OCI-LY3 (cell line): Measurements from ENCODE around the gene TJP1.

Experiments used
- H2AFZ ChIP-seq: fragments of 200-600, 300-600 bp; shearing (Covaris generic); 2 replicates; pipeline ENCODE4 v1.6.0; 2014; ENCODE audit warnings: antibody characterized with exemption, low read depth, low read length
- H3K27ac ChIP-seq: fragments of 200-600, 300-600 bp; sonication (generic); 2 replicates; pipeline ENCODE4 v1.5.1; 2014; ENCODE audit warnings: mild to moderate bottlenecking, low read length, moderate library complexity, mixed read lengths
- H3K27me3 ChIP-seq: fragments of 200-600, 300-600 bp; sonication (generic); 2 replicates; pipeline ENCODE4 v1.6.1; 2014; ENCODE audit warnings: low read depth, low read length, mixed read lengths
- H3K36me3 ChIP-seq: fragments of 200-600, 300-600 bp; sonication (generic); replicated peaks from 2 replicates; pipeline ENCODE3; 2014; ENCODE audit warnings: low read depth, low read length, mixed read lengths
- H3K4me1 ChIP-seq: fragments of 300-600, 200-600 bp; sonication (generic); 2 replicates; pipeline ENCODE4 v1.6.1; 2014; ENCODE audit warnings: low read length, mixed read lengths
- H3K4me2 ChIP-seq: fragments of 200-600, 300-600 bp; sonication (generic); 2 replicates; pipeline ENCODE4 v1.6.1; 2014; ENCODE audit warnings: low read length, mixed read lengths
- H3K4me3 ChIP-seq: fragments of 300-600, 200-600 bp; sonication (generic); 2 replicates; pipeline ENCODE4 v1.5.1; 2014; ENCODE audit warnings: antibody characterized with exemption, mild to moderate bottlenecking, low read length, moderate library complexity
- H3K79me2 ChIP-seq: fragments of 300-600, 200-600 bp; shearing (Covaris generic); 2 replicates; pipeline ENCODE4 v1.6.1; 2014; ENCODE audit warnings: mild to moderate bottlenecking, low read length, mixed read lengths
- H3K9ac ChIP-seq: fragments of 300-600, 200-600 bp; shearing (Covaris generic); 2 replicates; pipeline ENCODE4 v1.6.0; 2014; ENCODE audit warnings: mild to moderate bottlenecking, low read length, moderate library complexity
- H3K9me3 ChIP-seq: fragments of 200-600, 300-600 bp; shearing (Covaris generic); 2 replicates; pipeline ENCODE4 v1.6.1; 2014; ENCODE audit warnings: low read length, mixed read lengths; ENCODE audit not compliant: insufficient read depth
- H4K20me1 ChIP-seq: fragments of 200-600, 300-600 bp; sonication (generic); 2 replicates; pipeline ENCODE4 v1.6.1; 2016; ENCODE audit warnings: low read length, mixed read lengths; ENCODE audit not compliant: insufficient read depth
- EZH2phosphoT487 ChIP-seq: fragments of 200-600 bp; shearing (Covaris generic); IDR thresholded peaks from 2 replicates; pipeline ENCODE4 v1.6.1; 2018; ENCODE audit warnings: antibody characterized with exemption, mixed run types, low read depth
- TF ChIP-seq, protein P1 (sequence below): fragments of 200-600, 300-600 bp; sonication (generic); IDR thresholded peaks from 2 replicates; pipeline ENCODE4 v1.5.1; 2014; ENCODE audit warnings: antibody characterized with exemption, low read length, low read depth

TJP1 gene

DNA sequence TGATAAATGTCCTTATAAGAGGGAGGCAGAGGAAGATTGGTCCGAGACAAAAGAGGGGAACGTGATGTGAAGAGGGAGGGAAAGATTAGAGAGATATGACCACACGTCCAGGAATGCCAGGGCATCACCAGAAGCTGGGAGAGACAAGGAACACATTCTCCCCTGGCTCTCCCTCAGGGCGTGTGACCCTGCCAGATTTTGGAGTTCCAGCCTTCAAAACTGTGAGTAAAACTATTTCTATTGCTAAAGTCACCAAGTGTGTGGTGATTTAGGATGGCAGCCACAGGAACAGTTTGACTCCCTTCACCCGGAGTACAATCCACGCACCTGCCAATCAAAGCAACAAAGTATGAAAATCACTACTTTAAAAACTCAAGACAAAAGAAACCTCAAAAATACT lies 32.1 kb upstream of the TJP1 start:
- no peak overlapping the region for H3K9ac ChIP-seq
- H3K4me1 ChIP-seq = no peaks in the 10 kb centered on the region
- no peak overlapping the region for H3K27ac ChIP-seq
- no peak overlapping the region for H3K4me3 ChIP-seq
- no peak overlapping the region for H2AFZ ChIP-seq
- H3K79me2 ChIP-seq = no peaks in the 10 kb centered on the region
- no peaks in the 10 kb centered on the region for H3K27me3 ChIP-seq
- TF ChIP-seq EZH2phosphoT487 = no peak
- TF ChIP-seq, protein P1, sequence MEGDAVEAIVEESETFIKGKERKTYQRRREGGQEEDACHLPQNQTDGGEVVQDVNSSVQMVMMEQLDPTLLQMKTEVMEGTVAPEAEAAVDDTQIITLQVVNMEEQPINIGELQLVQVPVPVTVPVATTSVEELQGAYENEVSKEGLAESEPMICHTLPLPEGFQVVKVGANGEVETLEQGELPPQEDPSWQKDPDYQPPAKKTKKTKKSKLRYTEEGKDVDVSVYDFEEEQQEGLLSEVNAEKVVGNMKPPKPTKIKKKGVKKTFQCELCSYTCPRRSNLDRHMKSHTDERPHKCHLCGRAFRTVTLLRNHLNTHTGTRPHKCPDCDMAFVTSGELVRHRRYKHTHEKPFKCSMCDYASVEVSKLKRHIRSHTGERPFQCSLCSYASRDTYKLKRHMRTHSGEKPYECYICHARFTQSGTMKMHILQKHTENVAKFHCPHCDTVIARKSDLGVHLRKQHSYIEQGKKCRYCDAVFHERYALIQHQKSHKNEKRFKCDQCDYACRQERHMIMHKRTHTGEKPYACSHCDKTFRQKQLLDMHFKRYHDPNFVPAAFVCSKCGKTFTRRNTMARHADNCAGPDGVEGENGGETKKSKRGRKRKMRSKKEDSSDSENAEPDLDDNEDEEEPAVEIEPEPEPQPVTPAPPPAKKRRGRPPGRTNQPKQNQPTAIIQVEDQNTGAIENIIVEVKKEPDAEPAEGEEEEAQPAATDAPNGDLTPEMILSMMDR = no peak
- no peaks in the 10 kb centered on the region for H4K20me1 ChIP-seq
- no peaks in the 10 kb centered on the region for H3K36me3 ChIP-seq
- H3K9me3 ChIP-seq = no peaks in the 10 kb centered on the region
- H3K4me2 ChIP-seq = no peak overlapping the region

DNA sequence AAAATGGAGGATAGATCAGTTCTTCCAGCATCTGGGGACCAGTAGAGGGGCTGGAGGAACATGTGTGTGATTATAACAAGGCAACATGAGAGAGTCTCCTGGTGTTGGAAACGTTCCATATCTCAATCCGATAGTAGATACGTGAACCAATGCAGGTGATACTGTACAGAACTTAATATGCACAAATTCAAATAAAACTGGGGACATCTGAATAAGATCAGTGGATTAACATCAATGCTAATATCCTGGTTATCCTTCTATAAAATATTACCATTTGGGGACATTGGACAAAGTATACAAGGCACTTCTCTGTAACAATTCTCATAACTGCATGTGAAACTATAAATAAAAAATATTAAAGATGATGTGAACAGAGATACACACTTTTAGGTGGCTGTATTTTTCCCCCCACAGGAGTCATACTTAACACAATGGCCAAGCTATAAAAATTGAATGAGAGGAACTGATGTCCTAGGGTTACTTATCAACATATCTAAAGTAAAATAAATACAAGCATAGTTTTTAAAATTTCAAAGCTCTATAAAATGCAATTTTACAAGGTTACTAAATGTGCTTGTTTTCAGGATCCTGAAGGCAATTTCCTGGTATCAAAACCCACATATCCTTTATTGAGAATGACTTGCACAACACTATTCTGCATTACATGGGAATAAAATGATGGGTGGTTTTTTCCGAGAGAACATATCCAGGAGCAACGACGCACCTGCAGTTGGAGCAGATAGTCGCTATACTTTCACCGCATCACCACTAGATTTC lies 31.1 kb upstream of the TJP1 start:
- Histone ChIP-seq H3K9ac (no peak overlapping the region), H2AFZ (no peak overlapping the region), H3K4me3 (no peak overlapping the region), H3K79me2 (no peaks in the 10 kb centered on the region), H3K27me3 (no peaks in the 10 kb centered on the region), H3K9me3 (no peaks in the 10 kb centered on the region), H3K4me1 (no peaks in the 10 kb centered on the region), H3K4me2 (no peak overlapping the region), H3K27ac (no peak overlapping the region), H3K36me3 (no peaks in the 10 kb centered on the region), H4K20me1 (no peaks in the 10 kb centered on the region)
- TF ChIP-seq, protein P1 = no peak
- no peak for TF ChIP-seq EZH2phosphoT487

DNA sequence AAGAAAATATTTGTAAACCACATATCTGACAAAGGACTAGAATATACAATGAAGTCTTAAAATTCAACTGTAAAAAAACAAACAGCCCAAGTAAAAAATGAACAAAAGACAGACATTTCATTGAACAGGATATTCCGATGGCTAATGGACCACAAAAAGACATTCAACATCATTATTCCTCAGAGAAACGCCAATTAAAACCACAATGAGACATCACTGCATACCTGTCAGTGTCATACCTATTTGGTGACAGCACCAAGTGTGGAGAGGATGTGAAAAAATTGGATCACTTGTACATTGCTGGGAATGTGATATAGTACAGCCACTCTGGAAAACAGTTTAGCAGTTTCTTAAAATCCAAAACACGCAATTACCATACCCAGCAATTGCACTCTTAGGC lies 29.9 kb upstream of the TJP1 start:
- TF ChIP-seq EZH2phosphoT487 = no peak
- TF ChIP-seq, protein P1 = no peak
- no peaks in the 10 kb centered on the region for H3K36me3 ChIP-seq
- no peaks in the 10 kb centered on the region for H3K4me1 ChIP-seq
- H3K4me3 ChIP-seq = no peak overlapping the region
- no peak overlapping the region for H3K27ac ChIP-seq
- no peaks in the 10 kb centered on the region for H3K27me3 ChIP-seq
- no peaks in the 10 kb centered on the region for H4K20me1 ChIP-seq
- H3K79me2 ChIP-seq = no peaks in the 10 kb centered on the region
- H3K9me3 ChIP-seq = no peaks in the 10 kb centered on the region
- no peak overlapping the region for H3K9ac ChIP-seq
- no peak overlapping the region for H3K4me2 ChIP-seq
- no peak overlapping the region for H2AFZ ChIP-seq

DNA sequence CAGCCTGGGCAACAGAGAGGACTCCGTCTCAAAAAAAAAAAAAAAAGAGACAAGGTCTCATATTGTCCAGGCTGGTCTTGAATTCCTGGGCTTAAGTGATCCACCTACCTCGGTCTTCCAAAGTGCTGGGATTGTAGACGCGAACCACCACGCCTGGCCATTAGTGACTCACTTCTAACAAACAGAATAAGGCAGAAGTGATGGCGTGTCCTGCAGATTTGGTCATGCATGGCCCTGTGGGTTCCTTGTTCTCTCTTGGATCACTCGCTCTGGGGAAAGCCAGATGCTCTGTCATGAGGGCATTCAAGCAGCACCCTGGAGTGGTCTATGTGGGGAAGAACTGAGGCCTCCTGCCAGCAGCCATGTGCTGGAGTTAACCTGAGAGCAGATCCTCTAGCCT lies 27.4 kb upstream of the TJP1 start:
- Histone ChIP-seq H2AFZ (no peak overlapping the region), H3K9me3 (no peaks in the 10 kb centered on the region), H3K27me3 (no peaks in the 10 kb centered on the region), H3K4me1 (no peaks in the 10 kb centered on the region), H3K27ac (no peak overlapping the region), H3K36me3 (no peaks in the 10 kb centered on the region), H3K79me2 (no peaks in the 10 kb centered on the region), H3K4me2 (no peak overlapping the region), H4K20me1 (no peaks in the 10 kb centered on the region), H3K9ac (no peak overlapping the region), H3K4me3 (no peak overlapping the region)
- no peak for TF ChIP-seq EZH2phosphoT487
- TF ChIP-seq, protein P1 = no peak
